GM19467 (cell line): ENCODE measurements around the gene SLC26A11.

ENCODE experiments used
- ATAC-seq: cut with Tn5 transposase; IDR thresholded peaks from one replicate; pipeline ENCODE4 v1.9.1; 2021; ENCODE audit warnings: mild to moderate bottlenecking, moderate library complexity; ENCODE audit not compliant: unreplicated experiment

Gene SLC26A11

GRCh38 chr17:80217703-80218362, 2.4 kb upstream of the SLC26A11 start:
- no peak for ATAC-seq

- ATAC-seq: no peak
Measured at GRCh38 chr17:80218391-80218790, 1.8 kb upstream of the SLC26A11 start.

- ATAC-seq: peak; percentile 51
Measured at GRCh38 chr17:80219013-80219762, 1.0 kb upstream of the SLC26A11 start.

GRCh38 chr17:80219763-80220053, 519 bp upstream of the SLC26A11 start:
- ATAC-seq: no peak

- ATAC-seq: no peak
Measured at GRCh38 chr17:80220736-80221215, 549 bp downstream of the SLC26A11 start.

- ATAC-seq: no peak
Measured at GRCh38 chr17:80221351-80222105, 1.3 kb downstream of the SLC26A11 start.

GRCh38 chr17:80222376-80223141, 2.3 kb downstream of the SLC26A11 start:
- no peak for ATAC-seq

- ATAC-seq: no peak
Measured at GRCh38 chr17:80223142-80223815, 3.1 kb downstream of the SLC26A11 start.

GRCh38 chr17:80223838-80224497, 3.7 kb downstream of the SLC26A11 start:
- ATAC-seq: no peak

GRCh38 chr17:80224683-80225082, 4.5 kb downstream of the SLC26A11 start:
- no peak for ATAC-seq

GRCh38 chr17:80225230-80225629, 5.0 kb downstream of the SLC26A11 start:
- ATAC-seq: no peak

- ATAC-seq: no peak
Measured at GRCh38 chr17:80227156-80227555, 6.9 kb downstream of the SLC26A11 start.

GRCh38 chr17:80227666-80228065, 7.4 kb downstream of the SLC26A11 start:
- ATAC-seq: no peak

- no peak for ATAC-seq
Measured at GRCh38 chr17:80228477-80228876, 8.2 kb downstream of the SLC26A11 start.

- no peak for ATAC-seq
Measured at GRCh38 chr17:80229011-80229410, 8.8 kb downstream of the SLC26A11 start.

GRCh38 chr17:80232438-80232837, 12.2 kb downstream of the SLC26A11 start:
- ATAC-seq: no peak

- ATAC-seq: no peak
Measured at GRCh38 chr17:80233202-80233601, 13.0 kb downstream of the SLC26A11 start.

- ATAC-seq: no peak
Measured at GRCh38 chr17:80236911-80237310, 16.7 kb downstream of the SLC26A11 start.

GRCh38 chr17:80237386-80237785, 17.2 kb downstream of the SLC26A11 start:
- ATAC-seq: no peak

GRCh38 chr17:80242505-80242904, 22.3 kb downstream of the SLC26A11 start:
- no peak for ATAC-seq
